DND-41 (cell line): ENCODE measurements around the gene DSCAML1.

Source experiments
- ATAC-seq: fragments of 200-7000 bp; cut with Tn5 transposase; 3 replicates; pipeline ENCODE4 v1.9.1; 2021; ENCODE audit warnings: low read depth; ENCODE audit not compliant: insufficient read depth
- DNase-seq: peaks from one replicate; pipeline ENCODE4 v3.0.0-alpha.2; 2020
- H2AFZ ChIP-seq: 2 replicates; pipeline ENCODE4 v1.6.0; 2012; ENCODE audit warnings: low read depth, low read length
- H3K27ac ChIP-seq: 2 replicates; pipeline ENCODE4 v1.5.1; 2012; ENCODE audit warnings: low read length, inconsistent platforms
- H3K27me3 ChIP-seq: fragments of 200-600 bp; sonication (generic); 2 replicates; pipeline ENCODE4 v1.6.0; 2012; ENCODE audit warnings: low read length, mild to moderate bottlenecking, inconsistent platforms; ENCODE audit not compliant: insufficient read depth, poor library complexity
- H3K36me3 ChIP-seq: 2 replicates; pipeline ENCODE4 v1.5.1; 2012; ENCODE audit warnings: low read length, inconsistent platforms; ENCODE audit not compliant: insufficient read depth
- H3K4me1 ChIP-seq: 2 replicates; pipeline ENCODE4 v1.5.1; 2012; ENCODE audit warnings: mild to moderate bottlenecking, low read length; ENCODE audit not compliant: insufficient read depth
- H3K4me2 ChIP-seq: 2 replicates; pipeline ENCODE4 v1.6.0; 2012; ENCODE audit warnings: mild to moderate bottlenecking, moderate library complexity, low read length, inconsistent platforms; ENCODE audit not compliant: insufficient read depth
- H3K4me3 ChIP-seq, 2 experiments: fragments of 200-600 bp in 1 of 2; shearing (Covaris generic) in 1 of 2; 2 replicates each; pipeline ENCODE4 v1.5.1; 2012 to 2016; ENCODE audit warnings: inconsistent platforms in 2 of 2, low read length in 2 of 2, mild to moderate bottlenecking in 2 of 2, low read depth in 1 of 2, moderate library complexity in 1 of 2
- H3K79me2 ChIP-seq: 2 replicates; pipeline ENCODE4 v1.6.0; 2012; ENCODE audit warnings: low read length, inconsistent platforms; ENCODE audit not compliant: insufficient read depth
- H3K9ac ChIP-seq: 2 replicates; pipeline ENCODE4 v1.6.0; 2012; ENCODE audit warnings: low read depth, mild to moderate bottlenecking, inconsistent platforms, low read length, moderate library complexity
- H3K9me3 ChIP-seq: 2 replicates; pipeline ENCODE4 v1.5.1; 2012; ENCODE audit warnings: low read length, moderate library complexity, mild to moderate bottlenecking, inconsistent platforms; ENCODE audit not compliant: insufficient read depth, severe bottlenecking
- H4K20me1 ChIP-seq: 2 replicates; pipeline ENCODE4 v1.6.0; 2012; ENCODE audit warnings: low read length; ENCODE audit not compliant: insufficient read depth
- EZH2 ChIP-seq: IDR thresholded peaks from 3 replicates; pipeline ENCODE4 v1.6.1; 2012; ENCODE audit warnings: borderline replicate concordance, low read depth, mild to moderate bottlenecking, moderate library complexity, low read length, inconsistent platforms; ENCODE audit not compliant: severe bottlenecking
- TF ChIP-seq, protein P1 (sequence below): IDR thresholded peaks from 2 replicates; pipeline ENCODE4 v1.5.1; 2012; ENCODE audit warnings: borderline replicate concordance, low read length, moderate library complexity, mild to moderate bottlenecking; ENCODE audit not compliant: poor library complexity, severe bottlenecking; ENCODE audit errors: extremely low read depth

The DSCAML1 gene

DNA sequence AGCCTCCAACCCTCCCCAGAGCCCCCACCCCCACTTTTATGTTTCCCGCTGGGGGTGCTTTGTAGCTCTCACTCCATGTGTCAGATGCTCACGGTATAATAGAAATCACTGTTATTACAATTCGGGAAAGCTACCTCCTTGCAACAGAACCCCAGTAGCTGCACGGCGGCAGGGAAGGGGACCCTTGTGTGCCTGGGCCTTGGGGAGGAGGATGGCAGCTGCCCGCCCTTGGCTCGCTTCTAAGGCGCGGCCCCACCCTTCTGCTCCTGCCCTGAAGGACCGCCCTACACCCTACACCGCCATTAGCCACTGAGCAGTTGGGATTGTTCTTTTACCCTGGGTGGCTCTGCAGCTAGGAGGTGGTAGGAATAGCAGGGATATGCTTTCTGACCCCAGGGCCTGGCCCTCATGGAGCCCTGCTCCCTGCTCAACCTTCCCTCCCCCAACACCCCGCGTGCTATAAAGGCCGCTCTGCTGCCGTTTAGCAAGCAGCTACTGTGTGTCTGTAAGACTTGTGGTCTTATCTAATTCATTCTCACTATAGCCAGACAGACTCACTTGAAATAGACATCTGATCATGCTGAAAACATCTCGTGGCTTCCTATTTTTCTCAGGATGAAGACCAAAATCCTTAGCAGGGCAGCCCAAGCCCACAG, 249.7 kb downstream of the DSCAML1 start:
- Histone ChIP-seq H4K20me1 (peaks cover 12% of the 10 kb centered on the region), H3K4me3 (no peak overlapping the region), H3K27ac (no peak overlapping the region), H3K27me3 (no peaks in the 10 kb centered on the region), H3K79me2 (no peaks in the 10 kb centered on the region), H3K9ac (no peak overlapping the region), H3K4me2 (no peak overlapping the region), H3K9me3 (no peaks in the 10 kb centered on the region), H3K36me3 (no peaks in the 10 kb centered on the region), H2AFZ (no peak overlapping the region), H3K4me1 (no peaks in the 10 kb centered on the region)
- ATAC-seq (no peak), DNase-seq (no peak)
- no peak for TF ChIP-seq EZH2
- TF ChIP-seq, protein P1, sequence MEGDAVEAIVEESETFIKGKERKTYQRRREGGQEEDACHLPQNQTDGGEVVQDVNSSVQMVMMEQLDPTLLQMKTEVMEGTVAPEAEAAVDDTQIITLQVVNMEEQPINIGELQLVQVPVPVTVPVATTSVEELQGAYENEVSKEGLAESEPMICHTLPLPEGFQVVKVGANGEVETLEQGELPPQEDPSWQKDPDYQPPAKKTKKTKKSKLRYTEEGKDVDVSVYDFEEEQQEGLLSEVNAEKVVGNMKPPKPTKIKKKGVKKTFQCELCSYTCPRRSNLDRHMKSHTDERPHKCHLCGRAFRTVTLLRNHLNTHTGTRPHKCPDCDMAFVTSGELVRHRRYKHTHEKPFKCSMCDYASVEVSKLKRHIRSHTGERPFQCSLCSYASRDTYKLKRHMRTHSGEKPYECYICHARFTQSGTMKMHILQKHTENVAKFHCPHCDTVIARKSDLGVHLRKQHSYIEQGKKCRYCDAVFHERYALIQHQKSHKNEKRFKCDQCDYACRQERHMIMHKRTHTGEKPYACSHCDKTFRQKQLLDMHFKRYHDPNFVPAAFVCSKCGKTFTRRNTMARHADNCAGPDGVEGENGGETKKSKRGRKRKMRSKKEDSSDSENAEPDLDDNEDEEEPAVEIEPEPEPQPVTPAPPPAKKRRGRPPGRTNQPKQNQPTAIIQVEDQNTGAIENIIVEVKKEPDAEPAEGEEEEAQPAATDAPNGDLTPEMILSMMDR: no peak

DNA sequence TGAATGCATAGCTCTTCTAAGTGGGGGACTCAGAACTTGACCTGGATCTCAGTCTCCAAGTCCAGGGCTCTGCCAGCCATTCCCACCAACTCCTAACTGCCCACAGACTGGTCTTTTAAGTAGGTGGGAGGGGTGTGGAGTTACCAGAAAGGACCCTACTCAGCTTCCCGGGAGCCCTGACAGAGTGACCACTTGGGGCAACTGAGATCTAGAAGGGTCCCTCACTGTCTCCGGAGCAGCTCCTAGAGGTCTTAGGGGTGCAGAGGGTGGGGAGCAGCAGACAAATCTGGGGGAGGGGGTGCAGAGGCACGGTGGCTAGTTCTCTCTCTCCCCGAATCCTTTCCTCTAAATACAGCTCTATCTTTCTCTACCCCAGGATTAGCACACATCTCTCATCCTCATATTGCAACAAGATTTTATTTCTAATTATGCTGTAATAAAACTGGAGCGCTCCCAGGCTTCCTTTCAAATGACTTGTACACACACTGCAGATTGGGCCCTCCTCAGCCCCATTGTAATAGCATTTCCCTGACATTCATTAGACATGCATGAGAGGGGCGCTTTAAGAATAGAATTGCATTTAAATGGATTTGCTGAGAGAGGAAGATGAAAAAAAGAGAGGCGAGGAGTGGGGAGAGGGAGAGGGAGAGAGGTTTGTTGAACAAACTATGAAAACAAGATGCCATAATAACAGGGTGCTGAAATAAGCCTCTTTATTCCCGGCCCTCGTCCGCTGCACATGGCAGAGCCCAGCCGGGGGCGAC, 250.4 kb downstream of the DSCAML1 start:
- Histone ChIP-seq H4K20me1 (peaks cover 12% of the 10 kb centered on the region), H3K27me3 (no peaks in the 10 kb centered on the region), H3K4me2 (no peak overlapping the region), H3K27ac (no peak overlapping the region), H3K4me1 (no peaks in the 10 kb centered on the region), H3K36me3 (no peaks in the 10 kb centered on the region), H3K9ac (no peak overlapping the region), H3K9me3 (no peaks in the 10 kb centered on the region), H3K4me3 (no peak overlapping the region), H3K79me2 (no peaks in the 10 kb centered on the region), H2AFZ (no peak overlapping the region)
- TF ChIP-seq, protein P1: no peak
- no peak for TF ChIP-seq EZH2
- ATAC-seq: no peak
- DNase-seq: no peak

DNA sequence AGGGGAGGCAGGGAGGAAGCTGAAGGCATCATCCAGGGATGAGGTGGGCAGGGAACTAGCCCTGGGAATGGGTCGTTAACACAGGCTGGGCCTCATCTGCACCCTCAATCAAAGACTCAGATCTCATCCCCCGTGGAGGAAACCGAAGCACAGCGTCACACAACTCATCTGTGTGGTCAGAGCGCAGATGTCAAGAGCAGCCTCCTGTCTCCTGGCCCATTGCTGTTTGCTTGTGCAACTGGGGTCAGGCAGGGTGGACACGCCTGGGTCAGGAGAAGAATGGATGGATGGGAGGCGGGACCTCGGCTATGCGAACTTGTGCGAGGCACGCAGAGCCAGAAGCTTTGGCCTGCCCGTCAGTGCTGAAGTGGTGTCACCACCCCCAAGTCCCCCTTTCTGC, 251.3 kb downstream of the DSCAML1 start:
- Histone ChIP-seq H3K4me1 (no peaks in the 10 kb centered on the region), H3K9ac (no peak overlapping the region), H3K79me2 (no peaks in the 10 kb centered on the region), H2AFZ (no peak overlapping the region), H4K20me1 (peaks cover 13% of the 10 kb centered on the region), H3K9me3 (no peaks in the 10 kb centered on the region), H3K27me3 (no peaks in the 10 kb centered on the region), H3K27ac (no peak overlapping the region), H3K36me3 (no peaks in the 10 kb centered on the region), H3K4me2 (no peak overlapping the region), H3K4me3 (no peak overlapping the region)
- ATAC-seq (no peak), DNase-seq (no peak)
- TF ChIP-seq, protein P1: no peak
- TF ChIP-seq EZH2: no peak
